Measurements from ENCODE around the gene ESPNL.
A peak's percentile ranks its signal among the peaks of the same experiment; 100 is the strongest.
"Not testable (repeated sequence)": the region's sequence is repeated elsewhere in the genome, so short reads cannot be mapped to it uniquely, and the experiment has no call there.

The ESPNL gene

DNA sequence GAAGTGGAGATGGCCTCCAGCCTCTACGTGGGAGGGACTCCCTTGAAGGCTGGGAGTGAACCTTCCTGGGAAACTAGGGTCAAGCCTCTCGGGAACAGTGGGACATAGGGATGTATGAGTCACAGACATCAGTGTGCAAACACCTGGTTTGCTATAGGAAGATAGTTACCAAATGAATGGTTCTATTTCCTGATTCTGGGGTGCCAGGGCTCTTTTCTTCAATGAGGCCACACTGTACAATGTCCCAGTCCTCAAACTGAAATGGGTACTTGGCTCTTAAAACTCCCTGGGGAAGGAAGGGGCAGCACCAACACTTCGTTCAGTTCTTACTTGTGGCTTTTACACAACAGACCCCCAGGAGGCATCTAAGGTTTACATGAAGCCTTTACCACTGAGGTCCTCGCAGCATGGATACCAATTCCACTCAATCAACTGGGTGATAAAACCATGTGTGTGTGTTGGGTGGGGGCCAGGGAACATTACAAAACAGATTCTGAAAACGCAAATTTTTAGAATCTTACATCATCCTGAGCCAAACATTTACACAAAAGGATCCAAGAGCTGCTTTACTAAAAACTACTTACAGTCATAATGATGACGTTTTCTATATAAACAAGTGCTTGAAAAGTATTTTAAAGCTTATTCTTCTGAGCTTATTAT, 69.0 kb downstream of the ESPNL start:
- no peak for TF ChIP-seq ZFX (IDR thresholded peaks at IDR 0.05)
- H3K27ac ChIP-seq: no peak overlapping the region

DNA sequence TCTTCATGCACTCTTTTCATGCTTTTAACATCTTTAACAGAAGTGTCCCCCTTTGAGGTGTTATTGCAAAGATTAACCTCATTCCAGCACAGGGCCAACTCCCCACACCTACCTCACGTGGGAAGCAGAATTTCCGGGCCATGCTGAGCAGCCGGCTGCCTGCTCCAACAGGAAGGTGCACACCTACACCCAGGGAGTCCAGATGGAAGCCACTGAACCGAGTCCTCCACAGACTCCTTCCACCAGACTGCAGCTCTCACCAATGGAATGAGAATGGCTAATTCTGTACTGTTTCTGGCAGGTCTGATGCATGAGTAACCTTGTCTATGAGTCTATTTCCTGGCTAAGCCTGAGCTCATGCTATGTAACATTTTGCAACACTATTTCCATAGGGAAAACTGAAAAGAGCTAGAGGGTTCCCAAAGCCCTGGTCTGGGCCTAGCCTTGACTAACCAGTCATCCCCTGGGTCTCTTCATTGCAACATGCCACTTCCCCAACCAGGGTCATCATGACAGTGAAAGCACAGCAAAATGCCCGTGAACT, 69.6 kb downstream of the ESPNL start:
- peak overlapping the region; percentile 9; the same call in 1 of the 2 replicates for H3K27ac ChIP-seq
- no peak for TF ChIP-seq ZFX (IDR thresholded peaks at IDR 0.05)
- TF ChIP-seq, protein P1, sequence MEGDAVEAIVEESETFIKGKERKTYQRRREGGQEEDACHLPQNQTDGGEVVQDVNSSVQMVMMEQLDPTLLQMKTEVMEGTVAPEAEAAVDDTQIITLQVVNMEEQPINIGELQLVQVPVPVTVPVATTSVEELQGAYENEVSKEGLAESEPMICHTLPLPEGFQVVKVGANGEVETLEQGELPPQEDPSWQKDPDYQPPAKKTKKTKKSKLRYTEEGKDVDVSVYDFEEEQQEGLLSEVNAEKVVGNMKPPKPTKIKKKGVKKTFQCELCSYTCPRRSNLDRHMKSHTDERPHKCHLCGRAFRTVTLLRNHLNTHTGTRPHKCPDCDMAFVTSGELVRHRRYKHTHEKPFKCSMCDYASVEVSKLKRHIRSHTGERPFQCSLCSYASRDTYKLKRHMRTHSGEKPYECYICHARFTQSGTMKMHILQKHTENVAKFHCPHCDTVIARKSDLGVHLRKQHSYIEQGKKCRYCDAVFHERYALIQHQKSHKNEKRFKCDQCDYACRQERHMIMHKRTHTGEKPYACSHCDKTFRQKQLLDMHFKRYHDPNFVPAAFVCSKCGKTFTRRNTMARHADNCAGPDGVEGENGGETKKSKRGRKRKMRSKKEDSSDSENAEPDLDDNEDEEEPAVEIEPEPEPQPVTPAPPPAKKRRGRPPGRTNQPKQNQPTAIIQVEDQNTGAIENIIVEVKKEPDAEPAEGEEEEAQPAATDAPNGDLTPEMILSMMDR (conservative IDR thresholded peaks at IDR 0.05): no peak

DNA sequence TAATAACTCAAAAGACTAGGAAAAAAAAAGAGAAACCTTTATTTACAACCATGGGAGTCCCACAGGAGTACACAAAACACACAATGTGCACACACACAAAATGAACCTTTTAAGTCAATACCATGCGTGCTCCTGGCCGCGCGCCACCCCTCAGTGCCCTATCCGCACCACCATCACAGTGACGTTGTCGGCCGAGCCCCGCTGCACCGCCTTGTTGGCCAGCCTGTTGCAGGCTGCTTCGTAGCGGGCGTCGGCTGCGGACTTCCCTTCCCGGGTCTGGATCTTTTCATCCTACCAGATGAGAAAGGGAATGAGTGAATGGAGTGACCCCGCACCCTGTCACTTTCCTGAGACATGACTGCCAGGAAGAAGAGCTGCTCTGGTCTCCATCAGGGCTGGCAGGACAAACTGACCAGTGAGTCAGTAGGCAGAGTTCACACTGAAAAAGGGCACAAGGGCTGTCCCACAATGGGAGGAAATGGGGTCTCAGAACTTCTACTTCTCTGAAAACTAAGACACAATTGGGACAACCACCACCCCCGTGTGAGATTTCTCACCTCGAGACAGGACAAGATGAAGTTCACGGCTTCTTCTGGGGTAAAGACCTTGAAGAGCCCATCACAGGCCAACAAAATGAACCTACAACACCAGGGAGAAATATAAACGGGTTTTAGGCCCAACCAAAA, 70.4 kb downstream of the ESPNL start:
- TF ChIP-seq, protein P1 (conservative IDR thresholded peaks at IDR 0.05): no peak
- no peak for TF ChIP-seq ZFX (IDR thresholded peaks at IDR 0.05)
- no peak overlapping the region for H3K27ac ChIP-seq

DNA sequence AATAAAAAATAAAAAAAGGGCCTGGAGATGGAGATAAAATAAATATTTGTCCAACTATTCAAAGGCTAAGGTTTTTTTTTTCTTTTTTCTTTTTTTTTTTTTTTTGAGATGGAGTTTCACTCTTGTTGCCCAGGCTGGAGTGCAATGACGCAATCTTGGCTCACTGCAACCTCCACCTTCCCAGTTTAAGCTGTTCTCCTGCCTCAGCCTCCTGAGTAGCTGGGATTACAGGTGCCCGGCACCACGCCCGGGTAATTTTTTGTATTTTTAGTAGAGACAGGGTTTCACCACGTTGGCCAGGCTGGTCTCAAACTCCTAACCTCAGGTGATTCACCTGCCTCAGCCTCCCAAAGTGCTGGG, 70.9 kb downstream of the ESPNL start:
- not testable (repeated sequence) for H3K27ac ChIP-seq

DNA sequence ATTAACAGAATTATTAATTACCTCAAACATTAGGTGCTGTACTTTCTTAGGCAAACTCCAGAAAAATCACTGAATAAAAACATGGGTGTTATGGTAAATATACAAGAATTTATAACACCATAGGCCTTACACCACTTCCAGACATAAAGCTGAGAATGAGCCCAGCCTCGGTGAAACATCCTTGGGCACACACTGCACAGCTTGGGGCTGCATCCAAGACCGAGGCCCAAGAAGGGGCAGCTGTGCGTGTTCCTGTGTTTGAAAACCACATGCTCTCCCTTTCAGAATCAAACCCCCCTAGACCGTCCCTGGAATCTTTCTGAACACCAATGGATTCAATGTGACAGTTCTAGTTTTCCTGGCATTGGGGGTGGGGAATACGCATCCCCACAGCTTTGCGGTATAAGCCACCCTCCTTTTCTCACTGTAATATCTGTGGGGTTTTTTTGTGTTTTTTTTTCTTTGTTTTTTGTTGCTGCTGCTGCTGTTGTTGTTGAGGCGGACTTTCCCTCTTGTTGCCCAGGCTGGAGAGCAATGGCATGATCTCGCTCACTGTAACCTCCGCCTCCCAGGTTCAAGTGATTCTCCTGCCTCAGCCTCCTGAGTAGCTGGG, 71.5 kb downstream of the ESPNL start:
- TF ChIP-seq ZFX (IDR thresholded peaks at IDR 0.05): no peak
- TF ChIP-seq, protein P1 (conservative IDR thresholded peaks at IDR 0.05): no peak
- no peak overlapping the region for H3K27ac ChIP-seq

DNA sequence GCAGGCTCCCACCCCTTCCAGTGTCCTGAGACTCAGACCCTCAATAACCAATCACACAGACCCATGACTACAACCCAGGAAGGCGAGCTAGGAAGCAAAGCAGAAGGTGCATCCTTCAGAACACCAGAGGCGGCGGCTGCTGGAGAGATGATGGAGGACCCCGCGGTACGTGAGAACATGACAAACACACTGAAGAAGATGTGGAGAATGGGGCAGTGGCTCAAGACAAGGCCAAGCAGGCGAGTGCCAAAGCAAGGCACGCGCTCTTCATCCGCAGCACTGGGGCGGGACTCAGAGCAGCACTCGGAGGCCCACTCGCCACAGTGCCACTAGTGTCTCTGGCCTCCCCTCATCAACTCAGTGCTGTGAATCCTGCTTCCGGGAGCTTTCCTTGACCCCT, 72.3 kb downstream of the ESPNL start:
- no peak for TF ChIP-seq ZFX (IDR thresholded peaks at IDR 0.05)
- TF ChIP-seq, protein P1 (conservative IDR thresholded peaks at IDR 0.05): no peak
- no peak overlapping the region for H3K27ac ChIP-seq

DNA sequence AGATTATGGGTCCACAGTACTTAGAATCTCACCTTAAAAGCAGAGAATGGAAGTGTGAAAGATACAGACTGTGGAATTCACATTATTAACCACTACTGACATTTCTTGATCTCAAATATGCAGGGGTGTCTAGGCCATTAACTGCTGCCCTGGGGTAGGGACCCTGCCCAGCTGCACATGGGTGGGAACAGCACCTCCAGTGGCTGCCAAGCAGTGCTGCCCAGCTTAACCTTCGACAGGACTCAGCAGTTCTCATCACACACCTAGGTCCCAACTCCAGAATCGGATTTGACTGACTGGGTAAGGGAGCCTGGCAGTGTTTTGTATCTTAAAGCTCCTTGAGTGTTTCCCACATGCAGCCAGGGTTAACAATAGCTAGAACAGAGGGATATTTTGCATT, 73.6 kb downstream of the ESPNL start:
- TF ChIP-seq ZFX (IDR thresholded peaks at IDR 0.05): no peak
- TF ChIP-seq, protein P1 (conservative IDR thresholded peaks at IDR 0.05): no peak
- no peak overlapping the region for H3K27ac ChIP-seq

DNA sequence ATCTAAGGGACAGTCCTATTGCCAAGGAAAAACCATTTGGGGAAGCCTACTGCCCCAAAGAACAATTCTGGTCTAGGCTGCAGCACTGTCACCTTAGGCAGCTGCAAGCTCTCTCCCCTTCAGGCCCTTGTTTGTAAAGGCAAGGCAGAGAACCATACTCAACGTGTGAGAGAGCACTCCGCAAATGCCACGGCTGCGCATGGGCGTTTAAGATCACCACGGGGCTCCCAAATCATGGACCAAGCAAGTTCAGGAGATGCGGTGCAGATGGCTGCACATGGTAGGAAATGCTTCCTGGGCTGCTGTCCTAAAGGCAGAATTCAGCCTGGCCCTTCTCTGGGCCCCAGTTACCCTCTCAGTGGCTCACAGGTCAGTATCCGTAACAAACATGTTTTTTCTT, 74.2 kb downstream of the ESPNL start:
- no peak for TF ChIP-seq ZFX (IDR thresholded peaks at IDR 0.05)
- TF ChIP-seq, protein P1 (conservative IDR thresholded peaks at IDR 0.05): no peak

More for the DNA sequence above, 74.2 kb downstream of the ESPNL start:
- no peak overlapping the region for H3K27ac ChIP-seq
